Measurements from ENCODE around the gene FLRT2.

The FLRT2 gene

DNA sequence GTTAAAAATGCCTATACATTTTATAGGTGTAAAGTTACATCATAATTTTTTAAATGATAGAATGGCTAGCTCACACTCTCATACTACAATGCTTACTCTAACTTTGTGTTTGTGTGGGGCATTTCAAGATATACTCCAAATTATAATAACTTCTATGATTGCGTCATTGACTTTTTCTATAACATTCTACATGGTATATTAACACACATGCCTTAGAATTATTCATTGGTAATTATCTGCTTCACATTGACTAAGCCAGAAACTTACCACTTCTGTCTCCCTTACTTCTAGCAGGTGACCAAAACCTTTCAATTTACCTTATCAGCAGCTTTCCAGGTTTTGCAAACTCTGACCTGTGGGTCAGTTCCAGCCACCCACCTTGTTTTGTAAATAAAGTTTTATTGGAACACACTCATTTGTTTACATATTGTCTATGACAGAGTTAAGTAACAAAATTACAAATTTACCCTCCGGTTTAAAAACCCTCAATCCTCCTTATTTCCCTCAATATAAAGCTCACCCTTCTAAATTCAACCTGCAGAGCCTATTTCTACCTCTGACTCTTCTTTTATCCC, 12.7 kb upstream of the FLRT2 start:
- Histone ChIP-seq H3K9ac (ENCODE audit: low read depth, low read length) (no peak overlapping the region), H3K4me3 (ENCODE audit: low read depth, low read length) (no peak overlapping the region), H3K9me3 (ENCODE audit: control insufficient read depth, insufficient read depth, low read length) (no peaks in the 10 kb centered on the region), H3K36me3 (ENCODE audit: control insufficient read depth, insufficient read depth, low read length) (no peaks in the 10 kb centered on the region), H3K27me3 (ENCODE audit: control insufficient read depth, insufficient read depth, low read length) (no peaks in the 10 kb centered on the region), H3K4me1 (ENCODE audit: control insufficient read depth, insufficient read depth, low read length) (no peaks in the 10 kb centered on the region)

- H3K9ac ChIP-seq (ENCODE audit: low read depth, low read length), result no peak overlapping the region
- H3K27me3 ChIP-seq (ENCODE audit: control insufficient read depth, insufficient read depth, low read length), result no peaks in the 10 kb centered on the region
- H3K36me3 ChIP-seq (ENCODE audit: control insufficient read depth, insufficient read depth, low read length), result no peaks in the 10 kb centered on the region
- H3K4me3 ChIP-seq (ENCODE audit: low read depth, low read length), result no peak overlapping the region
- no peaks in the 10 kb centered on the region for H3K9me3 ChIP-seq (ENCODE audit: control insufficient read depth, insufficient read depth, low read length)
- H3K4me1 ChIP-seq (ENCODE audit: control insufficient read depth, insufficient read depth, low read length), result no peaks in the 10 kb centered on the region
Measured at GRCh38 chr14:85519661-85520305, 10.2 kb upstream of the FLRT2 start.

- Histone ChIP-seq H3K9ac (ENCODE audit: low read depth, low read length) (no peak overlapping the region), H3K4me1 (ENCODE audit: control insufficient read depth, insufficient read depth, low read length) (peaks cover 2% of the 10 kb centered on the region), H3K27me3 (ENCODE audit: control insufficient read depth, insufficient read depth, low read length) (no peaks in the 10 kb centered on the region), H3K36me3 (ENCODE audit: control insufficient read depth, insufficient read depth, low read length) (no peaks in the 10 kb centered on the region), H3K9me3 (ENCODE audit: control insufficient read depth, insufficient read depth, low read length) (no peaks in the 10 kb centered on the region), H3K4me3 (ENCODE audit: low read depth, low read length) (no peak overlapping the region)
Measured at GRCh38 chr14:85520581-85520980, 9.4 kb upstream of the FLRT2 start.

DNA sequence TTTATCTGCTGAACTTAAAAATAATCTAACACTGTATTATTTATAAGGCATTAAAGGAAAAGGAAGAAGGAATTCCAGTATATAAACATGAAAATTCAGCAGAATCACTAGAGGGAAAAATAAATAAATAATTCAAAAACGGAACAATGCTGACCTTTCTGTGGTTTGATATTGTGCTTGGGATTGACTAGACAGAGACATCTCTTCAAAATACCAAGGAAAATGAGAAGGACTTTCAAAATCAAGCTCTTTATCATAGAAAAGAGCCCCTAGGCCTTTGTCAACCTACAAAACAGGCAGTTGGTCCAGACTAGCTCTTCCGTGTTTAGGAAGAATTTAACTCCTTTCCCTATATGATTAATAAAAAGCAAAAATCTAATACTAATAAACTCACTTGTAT, 6.3 kb upstream of the FLRT2 start:
- Histone ChIP-seq H3K9ac (ENCODE audit: low read depth, low read length) (no peak overlapping the region), H3K36me3 (ENCODE audit: control insufficient read depth, insufficient read depth, low read length) (no peaks in the 10 kb centered on the region), H3K4me1 (ENCODE audit: control insufficient read depth, insufficient read depth, low read length) (peaks cover 2% of the 10 kb centered on the region)

DNA sequence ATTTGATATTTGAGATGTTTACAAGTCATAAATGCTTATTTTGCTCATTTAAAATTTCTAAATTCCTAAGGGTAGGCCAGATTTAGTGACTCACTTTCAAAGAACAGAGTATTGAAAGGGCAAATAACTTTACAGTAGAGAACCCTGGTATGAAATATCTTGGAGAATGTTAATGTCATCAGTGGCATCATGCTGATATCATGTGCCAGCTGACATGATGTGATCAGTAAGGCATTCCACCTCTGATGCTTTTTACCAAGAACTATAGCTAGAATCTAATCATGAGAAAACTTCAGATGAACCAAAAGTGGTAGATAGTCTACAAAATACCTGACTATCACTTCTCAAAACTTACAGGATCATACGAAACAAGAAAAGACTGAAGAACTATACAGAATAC, 2.9 kb upstream of the FLRT2 start:
- Histone ChIP-seq H3K4me1 (ENCODE audit: control insufficient read depth, insufficient read depth, low read length) (peaks cover 6% of the 10 kb centered on the region), H3K4me3 (ENCODE audit: low read depth, low read length) (no peak overlapping the region), H3K36me3 (ENCODE audit: control insufficient read depth, insufficient read depth, low read length) (no peaks in the 10 kb centered on the region), H3K27me3 (ENCODE audit: control insufficient read depth, insufficient read depth, low read length) (peaks cover 37% of the 10 kb centered on the region), H3K9ac (ENCODE audit: low read depth, low read length) (no peak overlapping the region), H3K9me3 (ENCODE audit: control insufficient read depth, insufficient read depth, low read length) (no peaks in the 10 kb centered on the region)

More for the DNA sequence above, 6.3 kb upstream of the FLRT2 start:
- H3K4me3 ChIP-seq (ENCODE audit: low read depth, low read length), result no peak overlapping the region
- H3K9me3 ChIP-seq (ENCODE audit: control insufficient read depth, insufficient read depth, low read length), result no peaks in the 10 kb centered on the region
- peaks cover 3% of the 10 kb centered on the region for H3K27me3 ChIP-seq (ENCODE audit: control insufficient read depth, insufficient read depth, low read length)

GRCh38 chr14:85527445-85528035, 2.4 kb upstream of the FLRT2 start:
- H3K4me1 ChIP-seq (ENCODE audit: control insufficient read depth, insufficient read depth, low read length), result peaks cover 6% of the 10 kb centered on the region
- no peak overlapping the region for H3K4me3 ChIP-seq (ENCODE audit: low read depth, low read length)
- peaks cover 42% of the 10 kb centered on the region for H3K27me3 ChIP-seq (ENCODE audit: control insufficient read depth, insufficient read depth, low read length)
- no peak overlapping the region for H3K9ac ChIP-seq (ENCODE audit: low read depth, low read length)
- H3K9me3 ChIP-seq (ENCODE audit: control insufficient read depth, insufficient read depth, low read length), result no peaks in the 10 kb centered on the region
- no peaks in the 10 kb centered on the region for H3K36me3 ChIP-seq (ENCODE audit: control insufficient read depth, insufficient read depth, low read length)

GRCh38 chr14:85528080-85528896, 1.7 kb upstream of the FLRT2 start:
- Histone ChIP-seq H3K9me3 (ENCODE audit: control insufficient read depth, insufficient read depth, low read length) (no peaks in the 10 kb centered on the region), H3K36me3 (ENCODE audit: control insufficient read depth, insufficient read depth, low read length) (no peaks in the 10 kb centered on the region), H3K4me3 (ENCODE audit: low read depth, low read length) (peak overlapping the region; percentile 75), H3K4me1 (ENCODE audit: control insufficient read depth, insufficient read depth, low read length) (peaks cover 6% of the 10 kb centered on the region), H3K27me3 (ENCODE audit: control insufficient read depth, insufficient read depth, low read length) (peaks cover 45% of the 10 kb centered on the region), H3K9ac (ENCODE audit: low read depth, low read length) (no peak overlapping the region)

DNA sequence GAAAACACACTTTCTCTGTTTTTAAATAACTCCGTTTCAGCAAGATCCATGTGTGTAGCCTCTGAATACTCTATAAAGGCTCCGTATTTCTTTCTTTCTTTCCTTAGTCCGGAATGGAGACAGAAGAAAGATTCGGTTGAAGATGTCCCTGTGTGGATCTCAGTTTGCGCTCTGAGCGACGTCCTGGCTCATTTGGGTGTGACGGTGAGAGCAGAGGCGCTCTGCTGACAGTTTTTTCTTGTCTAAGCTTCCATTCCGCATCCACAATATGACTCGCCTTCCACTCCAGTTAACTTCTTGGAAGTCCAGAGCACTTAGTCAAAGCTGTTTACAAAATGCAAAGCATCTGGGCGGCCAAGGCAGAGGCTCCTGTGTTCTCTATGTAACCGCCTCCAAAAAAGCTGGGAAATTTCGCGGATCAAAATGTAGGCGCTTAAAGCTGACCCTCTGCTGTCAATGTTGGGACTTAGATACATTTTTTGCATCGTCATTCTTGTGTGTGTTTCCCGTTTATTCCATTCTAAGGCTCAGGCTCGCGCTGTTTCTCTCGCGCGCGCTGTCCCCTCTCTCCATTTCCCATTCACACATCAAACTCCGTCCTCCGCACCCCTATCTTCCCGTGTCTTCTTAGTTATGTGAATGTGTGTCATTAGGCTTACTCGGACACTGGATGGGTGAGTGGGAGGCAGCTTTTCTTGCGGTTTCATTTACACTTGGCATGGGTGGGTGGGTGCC, 880 bp upstream of the FLRT2 start:
- Histone ChIP-seq H3K4me3 (ENCODE audit: low read depth, low read length) (peak overlapping the region; percentile 75), H3K27me3 (ENCODE audit: control insufficient read depth, insufficient read depth, low read length) (peaks cover 48% of the 10 kb centered on the region), H3K4me1 (ENCODE audit: control insufficient read depth, insufficient read depth, low read length) (peaks cover 6% of the 10 kb centered on the region), H3K9me3 (ENCODE audit: control insufficient read depth, insufficient read depth, low read length) (no peaks in the 10 kb centered on the region), H3K9ac (ENCODE audit: low read depth, low read length) (no peak overlapping the region), H3K36me3 (ENCODE audit: control insufficient read depth, insufficient read depth, low read length) (no peaks in the 10 kb centered on the region)

DNA sequence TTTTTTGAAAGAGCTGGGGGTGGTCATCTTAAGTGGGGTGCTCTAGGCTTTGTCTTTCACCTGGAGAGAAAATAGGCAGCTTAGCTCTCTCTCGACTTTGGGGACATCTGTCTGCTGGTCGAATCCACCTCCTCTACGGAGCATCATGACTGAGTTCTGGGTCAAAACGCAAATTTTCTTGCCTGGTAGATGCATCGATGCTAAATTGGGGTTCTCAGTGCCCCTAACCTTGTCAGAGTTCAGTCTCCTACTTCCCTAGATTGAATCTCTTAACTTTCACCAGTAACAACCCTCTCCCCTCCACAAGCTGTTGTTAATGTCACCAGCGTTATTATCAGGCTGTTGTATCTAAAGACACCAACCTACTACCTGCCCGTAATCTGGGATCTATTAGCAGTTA, 682 bp downstream of the FLRT2 start:
- Histone ChIP-seq H3K4me1 (ENCODE audit: control insufficient read depth, insufficient read depth, low read length) (peaks cover 4% of the 10 kb centered on the region), H3K36me3 (ENCODE audit: control insufficient read depth, insufficient read depth, low read length) (no peaks in the 10 kb centered on the region), H3K9ac (ENCODE audit: low read depth, low read length) (no peak overlapping the region), H3K4me3 (ENCODE audit: low read depth, low read length) (peak overlapping the region; percentile 75), H3K9me3 (ENCODE audit: control insufficient read depth, insufficient read depth, low read length) (no peaks in the 10 kb centered on the region), H3K27me3 (ENCODE audit: control insufficient read depth, insufficient read depth, low read length) (peaks cover 63% of the 10 kb centered on the region)

DNA sequence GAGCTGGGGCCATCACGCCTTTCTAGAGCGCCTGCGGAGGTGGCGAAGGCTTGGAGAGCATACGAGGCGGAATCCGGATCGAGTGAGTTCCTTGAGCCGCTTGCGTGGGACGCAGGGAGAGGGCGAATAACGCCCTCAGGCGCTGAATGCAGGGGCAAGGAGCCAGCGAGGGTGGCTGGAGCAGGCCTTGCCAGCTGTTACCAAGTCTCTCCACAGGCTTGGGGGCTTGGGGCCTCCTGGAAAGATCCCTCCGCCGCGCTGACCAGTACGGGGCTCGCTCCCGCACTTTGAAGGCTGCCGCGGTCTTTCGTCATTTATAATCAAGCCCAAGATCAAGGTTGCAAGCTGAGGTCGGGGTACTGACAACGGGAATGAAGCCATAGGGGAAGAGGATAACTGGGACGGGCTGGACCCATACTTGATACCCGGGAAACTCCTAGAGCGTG, 1.2 kb downstream of the FLRT2 start:
- Histone ChIP-seq H3K9me3 (ENCODE audit: control insufficient read depth, insufficient read depth, low read length) (no peaks in the 10 kb centered on the region), H3K27me3 (ENCODE audit: control insufficient read depth, insufficient read depth, low read length) (peaks cover 63% of the 10 kb centered on the region), H3K9ac (ENCODE audit: low read depth, low read length) (no peak overlapping the region), H3K36me3 (ENCODE audit: control insufficient read depth, insufficient read depth, low read length) (no peaks in the 10 kb centered on the region), H3K4me3 (ENCODE audit: low read depth, low read length) (peak overlapping the region; percentile 75), H3K4me1 (ENCODE audit: control insufficient read depth, insufficient read depth, low read length) (peaks cover 7% of the 10 kb centered on the region)

Measured in iPS-15b (cell line).